K562 (cell line): ENCODE measurements around the gene ZNF319. TPM values are rescaled to one million over a fixed set of nuclear protein-coding genes. Genes with fewer than 3 reads are reported as not detected.

Source experiments
- ATAC-seq: fragments of 200-7000 bp; cut with Tn5 transposase; 3 replicates; pipeline ENCODE4 v1.9.1; 2020; ENCODE audit warnings: moderate library complexity
- BruUV-seq: library from RNA; stranded (reverse); fragments of 400-500 nt; replicated peaks from 2 replicates; lab custom pipeline; 2021; lab: Mats Ljungman, UMichigan
- CTCF ChIA-PET: fragments of 300-600 bp; formaldehyde crosslinking; extraction: SDS; loops from one replicate; lab custom pipeline; 2021; ENCODE audit warnings: low intra/inter-chr PET ratio; lab: Yijun Ruan, JAX
- POLR2A ChIA-PET: fragments of 300-600, 350-650 bp; sonication (Branson Sonifier 250); formaldehyde crosslinking; extraction: SDS; loops from one replicate; lab custom pipeline; 2021; ENCODE audit warnings: antibody characterized with exemption, inconsistent platforms; lab: Yijun Ruan, JAX
- DNase-seq, 4 experiments: peaks; one replicate each; pipeline versions ENCODE4 v3.0.0 to v3.0.0-alpha.2; 2011 to 2018; ENCODE audit warnings: low spot score in 3 of 4, mixed read lengths in 3 of 4; ENCODE audit errors: extremely low read depth in 1 of 4
- FAIRE-seq: peaks from 2 replicates; lab custom pipeline; 2011; peaks lifted over from hg19 to GRCh38; lab: Jason Lieb, UNC
- H2AFZ ChIP-seq: 2 replicates; pipeline ENCODE4 v1.6.0; 2011; ENCODE audit warnings: low read depth, low read length, control low read depth, inconsistent platforms
- H3K27ac ChIP-seq: fragments of 200-600 bp; 3 replicates; pipeline ENCODE4 v1.8.0; 2011; ENCODE audit warnings: low read depth, mild to moderate bottlenecking, control low read depth, inconsistent platforms, low read length, moderate library complexity, mixed read lengths; ENCODE audit errors: extremely low read depth
- H3K27me3 ChIP-seq, 2 experiments: fragments of 300-600 bp in 1 of 2; 2 replicates in 1 of 2; 3 replicates in 1 of 2; pipeline versions ENCODE4 v1.6.0 to v1.8.0; 2011; ENCODE audit warnings: inconsistent platforms in 2 of 2, low read length in 2 of 2, mild to moderate bottlenecking in 1 of 2, mixed read lengths in 1 of 2, moderate library complexity in 1 of 2; ENCODE audit not compliant: control insufficient read depth in 2 of 2, insufficient read depth in 2 of 2
- H3K36me3 ChIP-seq: fragments of 300-600 bp; 3 replicates; pipeline ENCODE4 v1.8.0; 2011; ENCODE audit warnings: mild to moderate bottlenecking, low read length, inconsistent platforms; ENCODE audit not compliant: control insufficient read depth, insufficient read depth
- H3K4me1 ChIP-seq, 2 experiments: fragments of 200-600 bp in 1 of 2; replicated peaks in 1 of 2; 2 replicates in 1 of 2; 3 replicates in 1 of 2; pipeline versions ENCODE4 v1.5.1 to v1.8.0; 2011; ENCODE audit warnings: inconsistent platforms in 2 of 2, low read length in 2 of 2, mild to moderate bottlenecking in 1 of 2, mixed read lengths in 1 of 2, moderate library complexity in 1 of 2; ENCODE audit not compliant: control insufficient read depth in 2 of 2, insufficient read depth in 2 of 2
- H3K4me2 ChIP-seq: 2 replicates; pipeline ENCODE4 v1.6.1; 2011; ENCODE audit warnings: low read length, control low read depth, inconsistent platforms, mixed read lengths; ENCODE audit not compliant: insufficient read depth
- H3K4me3 ChIP-seq: fragments of 200-600 bp; sonication (generic), shearing (Covaris generic); 2 replicates; pipeline ENCODE4 v1.5.1; 2016; ENCODE audit warnings: control low read depth, inconsistent platforms
- H3K79me2 ChIP-seq: fragments of 200-600 bp; 3 replicates; pipeline ENCODE4 v1.8.0; 2011; ENCODE audit warnings: low read length, inconsistent platforms; ENCODE audit not compliant: control insufficient read depth, insufficient read depth
- H3K9ac ChIP-seq, 2 experiments: 2 replicates each; pipeline versions ENCODE4 v1.6.0 to v1.6.1; 2011; ENCODE audit warnings: low read depth in 2 of 2, low read length in 2 of 2, control low read depth in 1 of 2, inconsistent platforms in 1 of 2, mild to moderate bottlenecking in 1 of 2, mixed read lengths in 1 of 2; ENCODE audit not compliant: insufficient read depth in 1 of 2
- H3K9me1 ChIP-seq: one replicate; pipeline ENCODE4 v1.6.0; 2011; ENCODE audit warnings: inconsistent platforms, mild to moderate bottlenecking, low read length, moderate library complexity; ENCODE audit not compliant: control insufficient read depth, insufficient read depth
- H3K9me3 ChIP-seq: replicated peaks from 2 replicates; pipeline ENCODE4 v1.5.1; 2011; ENCODE audit warnings: low read depth, low read length, inconsistent platforms; ENCODE audit not compliant: control insufficient read depth, insufficient read depth
- H4K20me1 ChIP-seq: replicated peaks from 2 replicates; pipeline ENCODE4 v1.6.1; 2011; ENCODE audit warnings: low read length, inconsistent platforms, mixed read lengths; ENCODE audit not compliant: control insufficient read depth, insufficient read depth
- EGR1 ChIP-seq: fragments of 450-650 bp; conservative IDR thresholded peaks from 2 replicates; pipeline ENCODE4 v1.6.1; 2017; ENCODE audit warnings: mild to moderate bottlenecking
- KDM5B ChIP-seq: fragments of 200-600 bp; sonication (generic); IDR thresholded peaks from 2 replicates; pipeline ENCODE4 v1.6.1; 2012; ENCODE audit warnings: low read depth, mild to moderate bottlenecking, moderate library complexity, low read length, control low read depth, inconsistent platforms; ENCODE audit not compliant: insufficient replicate concordance
- MAZ ChIP-seq, 2 experiments: fragments of 450-650 bp in 1 of 2; sonication (generic) in 1 of 2; formaldehyde crosslinking; IDR thresholded peaks in 1 of 2; conservative IDR thresholded peaks in 1 of 2; 2 replicates each; pipeline versions ENCODE4 v1.4.0 to v1.5.0; 2020; ENCODE audit warnings: mild to moderate bottlenecking in 1 of 2, missing genetic modification reagents in 1 of 2
- MECOM ChIP-seq: fragments of 250-450 bp; sonication (Bioruptor Pico); IDR thresholded peaks from 2 replicates; pipeline ENCODE4 v1.8.0; 2022; ENCODE audit warnings: inconsistent platforms
- RERE ChIP-seq: sonication (generic); formaldehyde crosslinking; IDR thresholded peaks from 2 replicates; pipeline ENCODE4 v1.8.0; 2023; ENCODE audit warnings: missing genetic modification reagents, mild to moderate bottlenecking, borderline replicate concordance
- TAF1 ChIP-seq: IDR thresholded peaks from 2 replicates; pipeline ENCODE4 v1.6.1; 2011; ENCODE audit warnings: mild to moderate bottlenecking, low read length, moderate library complexity; ENCODE audit not compliant: insufficient read depth, control insufficient read depth, severe bottlenecking; ENCODE audit errors: extremely low read depth
- TFAP4 ChIP-seq: sonication (generic); formaldehyde crosslinking; IDR thresholded peaks from 2 replicates; pipeline ENCODE4 v1.8.0; 2022; ENCODE audit warnings: missing genetic modification reagents, mild to moderate bottlenecking, moderate library complexity, borderline replicate concordance
- ZBTB7A ChIP-seq: IDR thresholded peaks from 2 replicates; pipeline ENCODE4 v1.6.1; 2011; ENCODE audit warnings: low read depth, mild to moderate bottlenecking, low read length, moderate library complexity, borderline replicate concordance; ENCODE audit not compliant: control insufficient read depth
- WGBS: fragments of 100-300 bp; shearing (Covaris generic); methylation state at CpG from one replicate; pipeline ENCODE4 v1.1.6; 2016; ENCODE audit warnings: low coverage, mixed read lengths; ENCODE audit not compliant: insufficient coverage; ENCODE audit errors: missing lambda C conversion rate; 5-methylcytosine and 5-hydroxymethylcytosine counted together
- in situ Hi-C: fragments of 300-500 bp; cut with MboI; formaldehyde crosslinking; loops from 4 replicates; pipeline ENCODE4 v1.15.0; 2018; ENCODE audit warnings: inconsistent platforms, mixed read lengths
- intact Hi-C: fragments of 100-400 bp; cut with micrococcal nuclease; formaldehyde crosslinking; loops from 2 replicates; pipeline ENCODE4 v1.14.2; 2022
- polyA plus RNA-seq, 8 experiments: library from polyadenylated mRNA; depleted of rRNA in 4 of 8; stranded (reverse) in 5 of 8; unstranded in 3 of 8; fragments of >200 nt; fragmentation: Nextera tagmentation in 2 of 8; fragmentation: Illumina TruSeq in 1 of 8; extraction: Ambion mirVana in 2 of 8; extraction: Trizol in 1 of 8; gene quantifications; 2 replicates each; pipeline versions ENCODE4 v1.2.1 to v1.2.3, GENCODE V29; 2011 to 2014; ENCODE audit warnings: inconsistent platforms in 1 of 8, missing spikeins in 1 of 8
- total RNA-seq, 7 experiments: library from RNA; depleted of rRNA in 6 of 7; stranded (reverse); fragments of >200 nt in 6 of 7; fragmentation: Illumina TruSeq in 2 of 7; extraction: Trizol in 2 of 7; gene quantifications; 2 replicates each; pipeline versions ENCODE4 v1.2.1 to v1.2.3, GENCODE V29; 2011 to 2021; ENCODE audit warnings: low replicate concordance in 1 of 7
- TF ChIP-seq, protein P1 (sequence below), 3 experiments: IDR thresholded peaks in 2 of 3; conservative IDR thresholded peaks in 1 of 3; 2 replicates each; pipeline ENCODE4 v1.5.1; 2011 to 2012; ENCODE audit warnings: low read length in 3 of 3, mild to moderate bottlenecking in 3 of 3, control low read depth in 2 of 3, improper control_type of control experiment in 1 of 3, inconsistent platforms in 1 of 3, low read depth in 1 of 3, mixed read lengths in 1 of 3, moderate library complexity in 1 of 3; ENCODE audit not compliant: insufficient read depth in 2 of 3

ZNF319 gene
- total and polyA plus RNA-seq, 9 of the 15 experiments (the other 6 are each of a cell fraction or from before 2014, with no cell fraction given): 0.20 to 5.7 (median 1.4) TPM

DNA sequence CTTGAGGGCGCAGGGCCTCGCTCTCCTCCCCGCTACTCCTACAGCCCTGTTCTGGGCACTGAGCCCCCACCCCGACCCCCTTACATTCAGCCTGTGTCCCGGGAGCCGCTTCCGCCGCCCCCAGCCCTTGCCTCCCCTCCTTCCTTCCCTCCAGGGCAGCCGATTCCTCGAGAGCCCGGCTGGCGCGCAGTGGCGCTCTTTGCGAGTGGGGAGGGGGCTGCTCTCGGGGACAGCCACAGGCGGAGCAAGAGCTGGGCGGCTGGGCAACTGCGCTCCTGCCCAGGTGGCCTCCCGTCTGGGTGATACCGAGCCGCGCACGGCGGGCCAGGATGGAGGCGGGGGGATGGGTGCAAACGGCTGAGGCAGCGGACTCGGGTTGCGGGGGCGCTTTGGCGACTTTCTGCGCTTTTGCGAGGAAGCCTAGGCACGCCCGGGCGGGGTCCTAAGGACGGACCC, 26.3 kb upstream of the ZNF319 start:
- Histone ChIP-seq H3K36me3 (no peaks in the 10 kb centered on the region), H3K4me3 (peak overlapping the region; percentile 79), H3K79me2 (peaks cover 17% of the 10 kb centered on the region; the same call in 2 of the 3 replicates), H3K9me3 (no peaks in the 10 kb centered on the region), H3K9ac (peak overlapping the region; percentile 70 to 90), H3K9me1 (no peaks in the 10 kb centered on the region), H4K20me1 (no peaks in the 10 kb centered on the region), H3K4me1 (peaks cover 12 to 57% of the 10 kb centered on the region in 2 experiments; a peak in 4 of 5 replicates), H3K27ac (no peak overlapping the region), H3K27me3 (no peaks in the 10 kb centered on the region), H2AFZ (peak overlapping the region; percentile 98; the same call in 1 of the 2 replicates), H3K4me2 (peak overlapping the region; percentile 81)
- no peak for FAIRE-seq
- ATAC-seq: peak; percentile 1
- POLR2A ChIA-PET: no interaction called here
- intact Hi-C loops: loop anchor here (10.0 kb wide), 2 partner anchors 168 to 728 kb away; partner anchors contain the start of gene CSNK2A2
- CTCF ChIA-PET: no interaction called here
- peak; percentile 57 for TF ChIP-seq EGR1
- no peak for TF ChIP-seq MECOM (CRISPR knock-in tag)
- 0 out of 2 replicates have a peak, but pooled peaks have one; percentile 24 for TF ChIP-seq TFAP4
- TF ChIP-seq MAZ (CRISPR knock-in tag; conservative IDR thresholded peaks at IDR 0.05 in 1 of 2, IDR thresholded peaks at IDR 0.05 in 1 of 2): peak in 1 of 2 experiments; percentile 68; a peak in 2 of 4 replicates
- peak; percentile 22 for TF ChIP-seq KDM5B
- TF ChIP-seq, protein P1, sequence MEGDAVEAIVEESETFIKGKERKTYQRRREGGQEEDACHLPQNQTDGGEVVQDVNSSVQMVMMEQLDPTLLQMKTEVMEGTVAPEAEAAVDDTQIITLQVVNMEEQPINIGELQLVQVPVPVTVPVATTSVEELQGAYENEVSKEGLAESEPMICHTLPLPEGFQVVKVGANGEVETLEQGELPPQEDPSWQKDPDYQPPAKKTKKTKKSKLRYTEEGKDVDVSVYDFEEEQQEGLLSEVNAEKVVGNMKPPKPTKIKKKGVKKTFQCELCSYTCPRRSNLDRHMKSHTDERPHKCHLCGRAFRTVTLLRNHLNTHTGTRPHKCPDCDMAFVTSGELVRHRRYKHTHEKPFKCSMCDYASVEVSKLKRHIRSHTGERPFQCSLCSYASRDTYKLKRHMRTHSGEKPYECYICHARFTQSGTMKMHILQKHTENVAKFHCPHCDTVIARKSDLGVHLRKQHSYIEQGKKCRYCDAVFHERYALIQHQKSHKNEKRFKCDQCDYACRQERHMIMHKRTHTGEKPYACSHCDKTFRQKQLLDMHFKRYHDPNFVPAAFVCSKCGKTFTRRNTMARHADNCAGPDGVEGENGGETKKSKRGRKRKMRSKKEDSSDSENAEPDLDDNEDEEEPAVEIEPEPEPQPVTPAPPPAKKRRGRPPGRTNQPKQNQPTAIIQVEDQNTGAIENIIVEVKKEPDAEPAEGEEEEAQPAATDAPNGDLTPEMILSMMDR (IDR thresholded peaks at IDR 0.05 in 2 of 3, conservative IDR thresholded peaks at IDR 0.05 in 1 of 3; ENCODE audit: insufficient read depth in 2 of 3, low read depth in 1 of 3, low read length in 3 of 3): peak in 1 of 3 experiments; percentile 22; a peak in 1 of 6 replicates
- peak; percentile 86 for TF ChIP-seq ZBTB7A
- no peak for TF ChIP-seq TAF1
- TF ChIP-seq RERE (CRISPR knock-in tag): no peak
- WGBS: 3% methylated on average over 22 of the region's 38 CpGs
- in situ Hi-C loops: no loop called here
- BruUV-seq: TSS peak; percentile 33
- DNase-seq: peak in 3 of 4 experiments; percentile 31 to 54 (median 46)
